T-cell (primary cell): ENCODE data around the gene HIF1A. TPM values are rescaled to one million over a fixed set of nuclear protein-coding genes. Genes with fewer than 3 reads are reported as not detected.

Experiments used
- ATAC-seq, 4 experiments: fragments of 200-7000 bp in 3 of 4; fragments of 150-1000 bp in 1 of 4; cut with Tn5 transposase; replicated peaks in 1 of 4; 1 replicate in 3 of 4; 2 replicates in 1 of 4; pipeline ENCODE4 v1.10.0; 2021; ENCODE audit warnings: moderate library complexity in 3 of 4, mild to moderate bottlenecking in 2 of 4, moderate number of reproducible peaks in 1 of 4
- CTCF ChIA-PET, 2 donors: fragments of 300-600 bp; sonication (Branson Sonifier 250); formaldehyde crosslinking; loops; one replicate each; lab custom pipeline; 2022; ENCODE audit warnings: antibody characterized with exemption in 2 of 2; lab: Charles Lee
- POLR2A ChIA-PET, 2 donors: fragments of 300-600 bp; sonication (Branson Sonifier 250); formaldehyde crosslinking; loops; one replicate each; lab custom pipeline; 2022; ENCODE audit warnings: antibody characterized with exemption in 2 of 2; lab: Charles Lee
- DNase-seq, 35 experiments: peaks; one replicate each; pipeline versions ENCODE4 v3.0.0 to v3.0.0-alpha.2; 2013 to 2023
- H3K27ac ChIP-seq: one replicate; pipeline ENCODE4 v1.5.1; 2013; ENCODE audit warnings: low read length
- H3K27me3 ChIP-seq, 2 experiments: replicated peaks in 1 of 2; 1 replicate in 1 of 2; 2 replicates in 1 of 2; pipeline versions ENCODE4 v1.6.1 to v1.7.0; 2013; ENCODE audit warnings: low read length in 1 of 2, mixed read lengths in 1 of 2; ENCODE audit not compliant: control insufficient read depth in 2 of 2, insufficient read depth in 2 of 2; ENCODE audit errors: extremely low read depth in 1 of 2
- H3K36me3 ChIP-seq, 2 donors: 1 replicate in 1 of 2; 2 replicates in 1 of 2; pipeline versions ENCODE4 v1.6.1 to v1.7.0; 2013; ENCODE audit warnings: low read length in 1 of 2; ENCODE audit not compliant: control insufficient read depth in 2 of 2, insufficient read depth in 1 of 2; ENCODE audit errors: extremely low read depth in 1 of 2
- H3K4me1 ChIP-seq, 2 experiments: 1 replicate in 1 of 2; 2 replicates in 1 of 2; pipeline versions ENCODE4 v1.6.1 to v1.7.0; 2013; ENCODE audit warnings: low read length in 2 of 2, mixed read lengths in 1 of 2; ENCODE audit not compliant: insufficient read depth in 2 of 2, control insufficient read depth in 1 of 2; ENCODE audit errors: extremely low read depth in 1 of 2
- H3K4me3 ChIP-seq, 2 donors: 1 replicate in 1 of 2; 2 replicates in 1 of 2; pipeline versions ENCODE4 v1.5.1 to v1.7.0; 2013; ENCODE audit warnings: mild to moderate bottlenecking in 2 of 2, low read length in 1 of 2, moderate library complexity in 1 of 2; ENCODE audit not compliant: control insufficient read depth in 1 of 2; ENCODE audit errors: extremely low read depth in 1 of 2
- H3K9me3 ChIP-seq: 2 replicates; pipeline ENCODE4 v1.7.0; 2013
- H3K27ac Mint-ChIP-seq, 2 donors: one replicate each; pipeline ENCODE4 v1.8.0; 2020 to 2021; ENCODE audit warnings: mild to moderate bottlenecking in 2 of 2, mixed read lengths in 2 of 2
- H3K27me3 Mint-ChIP-seq, 2 donors: one replicate each; pipeline ENCODE4 v1.8.0; 2021 to 2022; ENCODE audit warnings: mixed read lengths in 2 of 2
- H3K36me3 Mint-ChIP-seq: one replicate; pipeline ENCODE4 v1.8.0; 2021; ENCODE audit warnings: mixed read lengths
- H3K4me1 Mint-ChIP-seq, 3 donors: one replicate each; pipeline ENCODE4 v1.8.0; 2020 to 2022; ENCODE audit warnings: mixed read lengths in 3 of 3, mild to moderate bottlenecking in 1 of 3
- H3K4me3 Mint-ChIP-seq, 3 donors: one replicate each; pipeline ENCODE4 v1.8.0; 2020 to 2022; ENCODE audit warnings: mild to moderate bottlenecking in 3 of 3, mixed read lengths in 3 of 3, moderate library complexity in 3 of 3
- H3K9me3 Mint-ChIP-seq, 3 donors: one replicate each; pipeline ENCODE4 v1.8.0; 2020 to 2022; ENCODE audit warnings: mixed read lengths in 3 of 3
- WGBS: methylation state at CpG from one replicate; pipeline ENCODE4 v1.1.5; 2013; ENCODE audit warnings: missing lambda C conversion rate; ENCODE audit not compliant: insufficient coverage; 5-methylcytosine and 5-hydroxymethylcytosine counted together
- total RNA-seq, 35 experiments: library from RNA in 6 of 35; stranded (reverse) in 6 of 35; fragments of 120-200 nt in 1 of 35; gene quantifications; one replicate each; pipeline versions ENCODE4 v1.2.1 to v1.2.4 and lab custom pipeline; 2013 to 2026

The HIF1A gene
- total RNA-seq, 5 donors from 2014 or later (not counting 1 experiment from before 2014, with no cell fraction given) = 80.2 to 200 (median 87.8) TPM

- DNase-seq (no peak), ATAC-seq (no peak)
- Histone ChIP-seq H3K9me3 (no peaks in the 10 kb centered on the region), H3K27me3 (no peaks in the 10 kb centered on the region), H3K4me1 (peaks cover 0 to 3% of the 10 kb centered on the region in 2 experiments), H3K27ac (no peak overlapping the region), H3K36me3 (peaks cover 0 to 37% of the 10 kb centered on the region in 2 donors), H3K4me3 (no peak overlapping the region)
- no peak overlapping the region for H3K4me3 Mint-ChIP-seq
- POLR2A ChIA-PET = interaction anchor here (0.6 to 2.4 kb wide), 4 partner anchors 13 to 416 kb away, joined by 3 to 12 read pairs (median 4); partner anchors contain the start of gene SNAPC1 (in 1 of the 2)
- H3K4me1 Mint-ChIP-seq = peaks cover 8 to 17% (median 11%) of the 10 kb centered on the region in 3 donors
- CTCF ChIA-PET = interaction anchor here in 1 of 2 donors (0.7 kb wide), 1 partner anchor 72 kb away, joined by 4 read pairs; no protein-coding TSS in a partner anchor
- H3K36me3 Mint-ChIP-seq = peaks cover 16% of the 10 kb centered on the region
- H3K27me3 Mint-ChIP-seq = no peaks in the 10 kb centered on the region
- H3K9me3 Mint-ChIP-seq = no peaks in the 10 kb centered on the region
- H3K27ac Mint-ChIP-seq = peak overlapping the region in 1 of 2 donors; percentile 44
These were observed 51.6 kb downstream of the HIF1A start for GRCh38 chr14:61746881-61747280.

DNA sequence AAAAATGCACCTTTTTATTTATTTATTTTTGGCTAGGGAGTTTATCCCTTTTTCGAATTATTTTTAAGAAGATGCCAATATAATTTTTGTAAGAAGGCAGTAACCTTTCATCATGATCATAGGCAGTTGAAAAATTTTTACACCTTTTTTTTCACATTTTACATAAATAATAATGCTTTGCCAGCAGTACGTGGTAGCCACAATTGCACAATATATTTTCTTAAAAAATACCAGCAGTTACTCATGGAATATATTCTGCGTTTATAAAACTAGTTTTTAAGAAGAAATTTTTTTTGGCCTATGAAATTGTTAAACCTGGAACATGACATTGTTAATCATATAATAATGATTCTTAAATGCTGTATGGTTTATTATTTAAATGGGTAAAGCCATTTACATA, 52.0 kb downstream of the HIF1A start:
- peaks cover 0 to 3% of the 10 kb centered on the region in 2 experiments for H3K4me1 ChIP-seq
- WGBS = no CpG with 5 or more reads among the region's 3 CpGs
- ATAC-seq (no peak), DNase-seq (no peak)
- ChIA-PET POLR2A (interaction anchor here (0.7 to 2.4 kb wide), 3 partner anchors 14 to 417 kb away, joined by 3 to 12 read pairs (median 4); partner anchors contain the start of gene SNAPC1 (in 1 of the 2)), CTCF (no interaction called here)
- Mint-ChIP-seq H3K36me3 (peaks cover 16% of the 10 kb centered on the region), H3K27ac (peak overlapping the region in 1 of 2 donors; percentile 44), H3K27me3 (no peaks in the 10 kb centered on the region), H3K4me1 (peaks cover 8 to 19% (median 11%) of the 10 kb centered on the region in 3 donors), H3K4me3 (no peak overlapping the region), H3K9me3 (no peaks in the 10 kb centered on the region)
- no peaks in the 10 kb centered on the region for H3K9me3 ChIP-seq
- no peak overlapping the region for H3K4me3 ChIP-seq
- H3K27ac ChIP-seq = no peak overlapping the region
- peaks cover 0 to 32% of the 10 kb centered on the region in 2 donors for H3K36me3 ChIP-seq
- H3K27me3 ChIP-seq = no peaks in the 10 kb centered on the region

GRCh38 chr14:61749264-61749663, 54.0 kb downstream of the HIF1A start:
- Mint-ChIP-seq H3K9me3 (no peaks in the 10 kb centered on the region), H3K27ac (no peak overlapping the region), H3K4me1 (peaks cover 8 to 20% (median 11%) of the 10 kb centered on the region in 3 donors), H3K36me3 (peaks cover 16% of the 10 kb centered on the region), H3K4me3 (no peak overlapping the region), H3K27me3 (no peaks in the 10 kb centered on the region)
- peaks cover 0 to 3% of the 10 kb centered on the region in 2 experiments for H3K4me1 ChIP-seq
- DNase-seq (no peak), ATAC-seq (no peak)
- H3K4me3 ChIP-seq = no peak overlapping the region
- H3K27ac ChIP-seq = no peak overlapping the region
- 100% methylated on average over 1 of the region's 3 CpGs for WGBS
- no peaks in the 10 kb centered on the region for H3K27me3 ChIP-seq
- no peaks in the 10 kb centered on the region for H3K9me3 ChIP-seq
- peaks cover 0 to 19% of the 10 kb centered on the region in 2 donors for H3K36me3 ChIP-seq
- ChIA-PET CTCF (interaction anchor here in 1 of 2 donors (0.6 to 2.0 kb wide), 6 partner anchors 10 to 277 kb away, joined by 3 to 9 read pairs (median 5); partner anchors contain the start of genes HIF1A and SNAPC1), POLR2A (interaction anchor here (0.5 to 2.7 kb wide), 10 partner anchors 8 to 309 kb away, joined by 3 to 20 read pairs (median 3); partner anchors contain the start of gene SNAPC1 (in 2 of the 2))

- H3K36me3 ChIP-seq = peaks cover 0 to 14% of the 10 kb centered on the region in 2 donors
- Mint-ChIP-seq H3K36me3 (peaks cover 16% of the 10 kb centered on the region), H3K27ac (peak overlapping the region in 1 of 2 donors; percentile 1), H3K27me3 (no peaks in the 10 kb centered on the region), H3K4me1 (peaks cover 8 to 20% (median 11%) of the 10 kb centered on the region in 3 donors), H3K4me3 (peak overlapping the region in 1 of 3 donors; percentile 17), H3K9me3 (no peaks in the 10 kb centered on the region)
- ChIA-PET POLR2A (interaction anchor here (0.7 to 2.7 kb wide), 6 partner anchors 8 to 15 kb away, joined by 3 to 20 read pairs (median 3); partner anchors contain the start of gene SNAPC1 (in 2 of the 2)), CTCF (interaction anchor here in 1 of 2 donors (0.6 to 2.0 kb wide), 6 partner anchors 11 to 278 kb away, joined by 3 to 9 read pairs (median 5); partner anchors contain the start of genes HIF1A and SNAPC1)
- H3K27ac ChIP-seq = no peak overlapping the region
- peaks cover 0 to 3% of the 10 kb centered on the region in 2 experiments for H3K4me1 ChIP-seq
- H3K4me3 ChIP-seq = no peak overlapping the region
- no peak for DNase-seq
- 92% methylated on average over 2 of the region's 3 CpGs for WGBS
- no peak for ATAC-seq
- H3K27me3 ChIP-seq = no peaks in the 10 kb centered on the region
- H3K9me3 ChIP-seq = no peaks in the 10 kb centered on the region
These were observed 54.6 kb downstream of the HIF1A start for GRCh38 chr14:61749867-61750266.

DNA sequence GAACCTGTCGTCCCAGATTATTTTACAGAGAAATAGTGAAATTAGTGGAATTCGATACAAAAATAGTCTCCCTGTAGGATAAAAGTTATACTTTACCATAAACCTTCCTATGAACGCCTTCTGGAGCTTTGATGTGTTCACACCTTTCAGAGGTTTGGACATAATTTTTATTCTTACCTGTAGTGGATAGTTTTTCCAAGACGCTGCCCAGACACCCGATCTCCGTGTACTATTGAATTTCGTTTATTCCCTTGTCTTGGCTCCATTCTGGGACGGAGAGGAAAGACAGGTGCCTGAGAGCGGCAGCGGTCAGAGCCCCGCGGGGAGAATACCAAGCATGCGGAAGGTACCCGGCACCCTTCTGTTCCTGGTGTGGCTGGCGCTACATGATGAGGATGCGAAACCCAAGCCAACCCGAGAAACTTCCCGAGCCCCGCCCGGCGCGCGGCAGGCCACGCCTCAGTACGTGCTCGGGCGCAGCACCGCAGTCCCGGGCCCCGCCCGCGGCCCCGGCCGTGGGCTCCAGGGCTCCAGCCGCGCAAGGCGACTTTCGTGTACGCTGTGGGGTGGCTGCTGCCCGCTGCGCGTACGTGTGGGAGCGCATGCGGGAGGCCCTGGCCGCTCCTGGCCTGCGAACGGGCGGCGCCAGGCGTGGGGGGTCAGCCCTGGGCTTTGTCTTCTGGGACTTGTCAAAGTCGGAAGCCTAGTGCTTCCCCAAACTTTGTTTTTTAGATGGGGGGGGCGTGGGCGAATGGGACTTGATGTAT, 55.6 kb downstream of the HIF1A start:
- Mint-ChIP-seq H3K4me3 (peak overlapping the region; percentile 81 to 85 (median 84)), H3K9me3 (no peaks in the 10 kb centered on the region), H3K36me3 (peaks cover 6% of the 10 kb centered on the region), H3K27ac (peak overlapping the region; percentile 76), H3K4me1 (peaks cover 8 to 20% (median 11%) of the 10 kb centered on the region in 3 donors), H3K27me3 (no peaks in the 10 kb centered on the region)
- DNase-seq (peak; percentile 39 to 87 (median 65)), ATAC-seq (peak; percentile 90 to 99 (median 98))
- under 1% methylated on average over 49 of the region's 54 CpGs for WGBS
- no peak overlapping the region for H3K27ac ChIP-seq
- ChIA-PET POLR2A (interaction anchor here in 1 of 2 donors (1.1 to 2.7 kb wide), 2 partner anchors 11 kb away, joined by 3 to 20 read pairs; partner anchors contain the start of gene SNAPC1), CTCF (interaction anchor here in 1 of 2 donors (1.2 kb wide), 1 partner anchor 11 kb away, joined by 9 read pairs; the partner anchor contains the start of gene SNAPC1)
- H3K27me3 ChIP-seq = no peaks in the 10 kb centered on the region
- H3K4me1 ChIP-seq = peaks cover 0 to 3% of the 10 kb centered on the region in 2 experiments
- peaks cover 0 to 8% of the 10 kb centered on the region in 2 donors for H3K36me3 ChIP-seq
- H3K4me3 ChIP-seq = peak overlapping the region; percentile 40 to 49
- no peaks in the 10 kb centered on the region for H3K9me3 ChIP-seq
